ENCODE measurements around the gene ICAM4.

The ICAM4 gene, protein sequence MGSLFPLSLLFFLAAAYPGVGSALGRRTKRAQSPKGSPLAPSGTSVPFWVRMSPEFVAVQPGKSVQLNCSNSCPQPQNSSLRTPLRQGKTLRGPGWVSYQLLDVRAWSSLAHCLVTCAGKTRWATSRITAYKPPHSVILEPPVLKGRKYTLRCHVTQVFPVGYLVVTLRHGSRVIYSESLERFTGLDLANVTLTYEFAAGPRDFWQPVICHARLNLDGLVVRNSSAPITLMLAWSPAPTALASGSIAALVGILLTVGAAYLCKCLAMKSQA

DNA sequence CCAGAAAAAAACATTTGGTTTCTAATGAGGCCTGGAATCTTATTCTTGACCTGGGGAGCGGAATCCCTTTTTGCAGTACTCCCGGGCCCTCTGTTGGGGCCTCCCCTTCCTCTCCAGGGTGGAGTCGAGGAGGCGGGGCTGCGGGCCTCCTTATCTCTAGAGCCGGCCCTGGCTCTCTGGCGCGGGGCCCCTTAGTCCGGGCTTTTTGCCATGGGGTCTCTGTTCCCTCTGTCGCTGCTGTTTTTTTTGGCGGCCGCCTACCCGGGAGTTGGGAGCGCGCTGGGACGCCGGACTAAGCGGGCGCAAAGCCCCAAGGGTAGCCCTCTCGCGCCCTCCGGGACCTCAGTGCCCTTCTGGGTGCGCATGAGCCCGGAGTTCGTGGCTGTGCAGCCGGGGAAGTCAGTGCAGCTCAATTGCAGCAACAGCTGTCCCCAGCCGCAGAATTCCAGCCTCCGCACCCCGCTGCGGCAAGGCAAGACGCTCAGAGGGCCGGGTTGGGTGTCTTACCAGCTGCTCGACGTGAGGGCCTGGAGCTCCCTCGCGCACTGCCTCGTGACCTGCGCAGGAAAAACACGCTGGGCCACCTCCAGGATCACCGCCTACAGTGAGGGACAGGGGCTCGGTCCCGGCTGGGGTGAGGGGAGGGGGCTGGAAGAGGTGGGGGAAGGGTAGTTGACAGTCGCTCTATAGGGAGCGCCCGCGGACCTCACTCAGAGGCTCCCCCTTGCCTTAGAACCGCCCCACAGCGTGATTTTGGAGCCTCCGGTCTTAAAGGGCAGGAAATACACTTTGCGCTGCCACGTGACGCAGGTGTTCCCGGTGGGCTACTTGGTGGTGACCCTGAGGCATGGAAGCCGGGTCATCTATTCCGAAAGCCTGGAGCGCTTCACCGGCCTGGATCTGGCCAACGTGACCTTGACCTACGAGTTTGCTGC is at the start of gene ICAM4:
ICAM4 (plus strand) TSS at position 153 of the 935 bp plus-strand sequence; CDS start at position 211, 58 bp downstream.
- DNase-seq (ENCODE audit: low spot score): no peak

DNA sequence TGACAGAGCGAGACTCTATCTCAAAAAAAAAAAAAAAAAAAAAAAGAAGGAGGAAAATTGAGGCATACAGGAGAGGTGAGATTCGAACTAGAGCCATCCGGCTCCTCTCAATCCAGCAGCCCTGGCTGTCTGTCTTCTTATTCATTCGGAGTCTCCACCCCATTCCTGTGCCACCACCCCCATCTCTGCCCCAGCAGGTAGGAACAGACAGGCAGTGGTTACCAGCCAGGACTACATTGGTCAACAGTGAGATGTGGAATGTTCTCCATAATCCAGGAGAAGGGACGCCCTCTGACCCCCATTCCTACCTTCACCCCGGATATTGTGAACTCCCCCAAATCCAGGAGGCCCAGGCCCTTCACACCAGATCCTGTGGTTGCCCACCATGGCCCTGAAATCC is 49.1 kb upstream of the ICAM4 start:
- no peak for DNase-seq (ENCODE audit: low spot score)

DNA sequence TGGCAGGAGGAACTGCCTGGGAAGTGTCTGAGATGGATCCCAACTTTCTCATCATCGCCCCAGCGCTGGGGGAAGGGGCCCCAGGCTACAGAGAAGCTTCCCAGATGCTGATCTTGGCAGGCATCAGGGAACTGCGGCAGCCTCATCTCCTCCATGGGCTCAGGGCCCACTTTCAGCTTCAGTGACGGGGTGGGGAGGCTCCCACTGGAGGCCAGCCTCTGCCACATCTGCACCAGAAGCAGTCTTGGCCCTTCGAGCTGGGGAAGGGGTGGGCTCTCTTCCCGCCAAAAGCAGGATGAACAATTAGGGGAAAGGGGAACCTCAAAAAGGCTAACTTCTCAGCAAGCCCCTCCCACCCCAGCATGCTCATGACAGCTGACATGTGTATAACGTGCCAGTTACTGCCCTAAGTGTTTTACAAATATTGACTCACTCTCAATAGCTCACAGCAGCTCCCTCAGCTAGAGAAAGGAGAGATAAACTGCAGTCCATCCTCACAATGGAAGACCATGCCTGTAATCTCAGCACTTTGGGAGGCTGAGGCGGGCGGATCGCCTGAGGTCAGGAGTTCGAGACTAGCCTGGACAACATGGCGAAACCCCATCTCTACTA is 48.5 kb upstream of the ICAM4 start:
- DNase-seq (ENCODE audit: low spot score): peak; percentile 71

DNA sequence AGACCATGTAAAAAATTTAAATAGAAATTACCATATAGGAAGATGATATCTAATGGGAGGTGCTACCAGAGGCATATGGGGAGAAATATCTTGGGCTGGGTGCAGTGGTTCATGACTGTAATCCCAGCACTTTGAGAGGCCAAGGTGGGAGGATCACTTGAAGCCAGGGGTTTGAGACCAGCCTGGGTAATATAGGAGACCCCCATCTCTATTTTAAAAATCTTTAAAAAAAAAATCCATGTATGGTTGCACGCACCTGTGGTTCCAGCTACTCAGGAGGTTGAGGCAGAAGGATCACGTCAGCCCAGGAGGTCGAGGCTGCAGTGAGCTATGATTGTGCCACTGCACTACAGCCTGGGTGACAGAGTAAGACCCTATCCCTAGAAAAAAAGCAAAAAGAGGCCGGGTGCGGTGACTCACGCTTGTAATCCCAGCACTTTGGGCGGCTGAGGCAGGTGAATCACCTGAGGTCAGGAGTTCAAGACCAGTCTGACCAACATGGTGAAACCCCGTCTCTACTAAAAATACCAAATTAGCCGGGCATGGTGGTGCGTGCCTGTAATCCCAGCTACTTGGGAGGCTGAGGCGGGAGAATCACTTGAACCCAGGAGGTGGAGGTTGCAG is 44.8 kb upstream of the ICAM4 start:
- peak; percentile 67 for DNase-seq (ENCODE audit: low spot score)

DNA sequence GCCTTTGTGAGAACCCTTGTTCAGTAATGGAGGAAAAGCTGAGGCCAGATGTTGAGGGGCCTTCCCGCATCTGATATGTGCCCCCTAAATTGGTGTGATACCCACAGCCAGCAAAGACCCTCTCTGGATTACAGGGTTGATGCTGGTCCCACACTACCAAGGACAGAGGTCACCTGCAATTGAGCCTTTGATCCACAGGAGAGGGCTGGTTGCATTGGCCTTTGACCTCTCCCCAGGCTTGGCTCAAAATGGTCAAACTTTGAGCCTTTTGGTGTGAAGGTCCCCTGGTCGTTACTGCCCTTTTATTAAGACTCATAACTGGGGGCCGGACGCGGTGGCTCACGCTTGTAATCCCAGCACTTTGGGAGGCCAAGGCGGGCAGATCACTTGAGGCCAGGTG is 43.1 kb upstream of the ICAM4 start:
- DNase-seq (ENCODE audit: low spot score): no peak

DNA sequence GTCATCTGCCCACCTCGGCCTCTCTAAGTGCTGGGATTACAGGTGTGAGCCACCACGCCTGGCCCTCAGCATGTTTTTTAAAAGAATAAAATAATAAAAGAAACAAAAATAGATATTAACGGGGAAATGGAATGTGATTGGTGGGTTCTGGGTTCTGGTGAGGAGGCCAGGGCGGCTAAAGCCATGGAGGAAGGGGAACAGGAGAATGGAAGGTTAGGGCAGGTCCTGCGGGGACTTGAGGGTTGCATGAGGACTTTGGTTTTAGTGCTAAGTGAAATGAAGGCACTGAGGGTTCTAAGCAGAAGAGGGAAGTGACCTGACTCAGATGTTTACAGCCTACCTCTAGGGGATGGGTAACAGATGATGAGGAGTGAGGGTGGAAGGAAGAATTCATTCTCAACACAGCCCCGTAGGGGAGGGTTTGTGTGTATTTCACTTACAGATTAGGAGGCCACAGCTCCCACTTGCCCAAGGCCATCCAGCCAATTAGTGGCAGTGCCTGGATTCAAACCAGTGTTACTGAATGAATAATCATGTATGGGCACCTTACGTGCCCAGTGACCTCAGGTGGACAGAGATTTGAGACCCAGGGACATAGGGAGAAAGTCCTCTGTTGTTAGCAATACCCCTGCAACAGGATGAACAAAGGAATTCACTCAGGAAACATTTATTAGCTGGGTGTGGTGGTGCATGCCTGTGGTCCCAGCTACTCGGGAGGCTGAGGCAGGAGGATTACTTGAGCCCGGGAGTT is 41.4 kb upstream of the ICAM4 start:
- peak; percentile 82 for DNase-seq (ENCODE audit: low spot score)

DNA sequence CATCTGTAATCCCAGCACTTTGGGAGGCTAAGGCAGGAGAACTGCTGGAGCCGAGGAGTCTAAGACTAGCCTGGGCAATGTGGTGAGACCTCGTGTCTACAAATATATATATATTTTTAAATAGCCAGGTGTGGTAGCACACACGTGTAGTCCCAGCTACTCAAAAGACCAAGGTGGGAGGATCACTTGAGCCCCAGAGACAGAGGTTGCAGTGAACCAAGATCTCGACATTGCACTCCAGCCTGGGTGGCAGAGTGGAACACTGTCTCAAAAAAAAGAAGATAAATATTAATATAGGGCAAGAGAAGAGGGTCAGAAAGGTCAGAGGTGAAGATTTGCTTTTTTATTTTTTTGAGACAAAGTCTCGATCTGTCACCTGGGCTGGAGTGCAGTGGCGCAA is 40.2 kb upstream of the ICAM4 start:
- peak; percentile 66 for DNase-seq (ENCODE audit: low spot score)

DNA sequence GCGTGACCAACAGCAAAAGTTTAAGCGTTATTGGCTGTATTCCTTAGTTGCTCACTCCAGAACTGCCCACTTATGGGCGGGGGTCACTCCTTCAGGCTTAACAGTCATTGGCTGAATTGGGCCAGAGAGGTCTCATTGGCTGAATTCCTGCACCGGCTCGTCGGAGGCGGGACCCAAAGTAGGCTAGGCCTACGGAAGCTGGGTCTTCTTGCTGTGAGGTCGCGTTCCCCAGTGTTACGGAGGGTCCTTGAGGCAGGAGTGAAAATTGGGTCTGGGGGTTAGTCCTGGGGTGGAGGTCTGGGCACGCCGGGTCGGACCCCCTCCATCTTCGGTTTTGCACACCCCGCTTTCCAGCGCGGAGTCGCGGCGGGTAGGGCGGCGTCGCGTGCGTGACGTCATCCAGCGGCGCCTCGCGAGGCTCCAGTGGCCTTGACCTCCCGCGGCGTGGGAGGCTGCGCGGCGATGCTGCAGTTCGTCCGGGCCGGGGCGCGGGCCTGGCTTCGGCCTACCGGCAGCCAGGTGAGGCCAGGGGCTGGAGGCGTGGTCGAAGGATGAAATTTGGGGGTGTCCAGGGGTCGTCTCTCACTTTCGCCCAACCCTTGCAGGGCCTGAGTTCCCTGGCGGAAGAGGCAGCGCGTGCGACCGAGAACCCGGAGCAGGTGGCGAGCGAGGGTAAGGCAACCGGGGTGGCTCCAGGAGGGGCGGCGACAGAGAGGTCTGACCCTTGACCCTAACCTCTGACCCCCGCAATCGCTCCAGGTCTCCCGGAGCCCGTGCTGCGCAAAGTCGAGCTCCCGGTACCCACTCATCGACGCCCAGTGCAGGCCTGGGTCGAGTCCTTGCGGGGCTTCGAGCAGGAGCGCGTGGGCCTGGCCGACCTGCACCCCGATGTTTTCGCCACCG is 34.7 kb upstream of the ICAM4 start, which contains the start of gene MRPL4:
MRPL4 (plus strand) TSS at position 423 of the 903 bp plus-strand sequence; CDS start at position 463, 40 bp downstream.
- DNase-seq (ENCODE audit: low spot score): peak; percentile 99

DNA sequence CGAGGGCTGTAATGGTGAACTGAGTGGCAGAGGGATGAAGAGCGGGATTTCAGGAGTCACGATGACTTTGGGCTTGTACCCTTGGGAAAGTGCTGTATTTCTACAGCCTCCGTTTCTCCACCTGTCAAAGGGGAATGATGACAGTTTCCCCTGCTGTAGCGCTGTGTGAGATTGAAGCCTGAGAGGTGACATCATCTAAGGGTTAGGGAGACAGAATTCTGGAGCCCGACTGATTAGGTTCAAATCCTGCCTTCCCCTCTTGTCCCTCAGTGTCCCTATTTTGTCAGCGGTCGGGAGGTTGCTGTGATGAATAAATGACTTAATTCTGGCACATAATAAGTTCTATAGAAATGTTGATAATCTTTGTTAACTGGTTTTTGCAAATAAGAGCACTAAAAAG is 34.0 kb upstream of the ICAM4 start:
- peak; percentile 25 for DNase-seq (ENCODE audit: low spot score)

DNA sequence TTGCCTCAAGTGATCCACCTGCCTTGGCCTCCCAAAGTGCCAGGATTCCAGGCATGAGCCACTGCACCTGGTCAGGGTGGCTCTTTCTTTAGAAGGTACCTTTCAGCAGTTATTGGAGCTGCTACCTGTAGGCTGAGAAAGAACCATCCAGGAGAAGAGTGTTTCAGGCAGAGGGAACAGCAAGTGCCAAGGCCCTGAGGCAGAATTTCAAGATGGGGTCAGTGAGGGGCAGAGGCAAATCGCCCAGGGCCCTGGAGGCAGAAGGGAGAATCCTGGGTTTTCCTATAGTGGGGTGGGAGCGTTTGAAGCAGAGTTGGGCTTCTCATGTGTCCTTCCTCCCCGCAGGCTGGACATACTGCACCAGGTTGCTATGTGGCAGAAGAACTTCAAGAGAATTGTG is 32.5 kb upstream of the ICAM4 start:
- no peak for DNase-seq (ENCODE audit: low spot score)

DNA sequence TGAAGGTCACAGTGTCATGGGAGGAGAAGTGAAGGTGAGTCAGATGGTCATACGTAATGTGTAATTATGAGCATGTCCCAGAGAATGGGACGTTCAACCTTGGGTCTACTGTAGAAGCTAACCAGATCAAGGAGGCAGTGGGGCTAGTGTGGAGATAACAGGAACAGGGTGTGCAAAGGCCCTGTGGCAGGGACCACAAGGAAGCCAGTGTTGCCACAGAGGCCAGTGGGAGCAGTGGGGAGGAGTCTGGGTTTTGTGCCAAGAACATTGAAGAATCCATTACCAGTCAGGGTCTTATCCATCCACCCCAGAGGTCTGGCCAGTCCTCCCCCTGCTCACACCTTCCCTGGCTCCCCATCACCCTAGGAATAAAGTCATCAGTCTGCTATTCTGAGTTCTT is 31.4 kb upstream of the ICAM4 start:
- DNase-seq (ENCODE audit: low spot score): no peak

DNA sequence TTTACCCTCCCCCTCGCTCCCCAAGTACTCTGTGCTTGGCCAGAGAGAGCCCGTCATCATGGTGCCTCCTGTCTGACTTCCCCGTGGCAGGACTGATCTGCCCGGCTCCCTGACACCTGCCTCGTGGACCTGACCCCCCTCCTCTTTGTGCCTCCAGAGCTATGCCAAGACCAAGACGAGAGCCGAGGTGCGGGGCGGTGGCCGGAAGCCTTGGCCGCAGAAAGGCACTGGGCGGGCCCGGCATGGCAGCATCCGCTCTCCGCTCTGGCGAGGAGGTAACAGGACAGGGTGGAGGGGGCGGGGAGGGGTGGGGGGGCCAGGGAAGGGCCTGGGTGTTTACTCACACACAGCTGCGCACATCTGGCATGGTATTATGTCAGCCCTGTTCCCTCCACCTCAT is 30.2 kb upstream of the ICAM4 start:
- no peak for DNase-seq (ENCODE audit: low spot score)

DNA sequence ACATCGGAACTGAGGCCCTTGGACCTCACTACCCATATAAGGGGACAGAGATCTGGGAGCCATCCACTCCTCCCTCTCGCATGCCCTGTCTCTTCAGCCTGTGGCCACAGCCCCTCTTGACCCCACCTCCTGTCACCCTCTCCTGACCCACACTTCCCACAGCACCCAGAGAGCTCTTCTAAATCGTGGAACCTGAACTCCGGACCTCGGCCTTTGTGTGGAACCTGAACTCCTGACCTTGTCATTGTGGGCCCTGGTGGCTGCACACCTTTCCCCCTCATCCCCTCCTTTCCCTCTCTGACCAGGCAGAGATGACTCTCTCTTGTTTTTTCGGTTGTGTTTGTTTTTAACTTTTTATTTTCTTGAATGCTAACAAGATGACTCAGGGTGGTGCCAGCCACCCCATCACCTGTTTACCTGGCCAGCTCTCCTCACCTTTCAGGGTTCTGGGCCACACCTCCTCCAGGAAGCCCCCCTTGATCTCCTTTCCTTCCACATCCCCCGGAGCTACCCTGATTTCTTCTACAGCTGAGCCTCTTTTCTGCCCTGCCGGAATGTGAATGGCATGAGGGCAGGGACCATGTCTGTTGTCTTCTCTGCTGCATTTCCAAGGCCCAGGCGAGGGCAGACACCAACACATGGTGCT is 29.7 kb upstream of the ICAM4 start:
- DNase-seq (ENCODE audit: low spot score): no peak

DNA sequence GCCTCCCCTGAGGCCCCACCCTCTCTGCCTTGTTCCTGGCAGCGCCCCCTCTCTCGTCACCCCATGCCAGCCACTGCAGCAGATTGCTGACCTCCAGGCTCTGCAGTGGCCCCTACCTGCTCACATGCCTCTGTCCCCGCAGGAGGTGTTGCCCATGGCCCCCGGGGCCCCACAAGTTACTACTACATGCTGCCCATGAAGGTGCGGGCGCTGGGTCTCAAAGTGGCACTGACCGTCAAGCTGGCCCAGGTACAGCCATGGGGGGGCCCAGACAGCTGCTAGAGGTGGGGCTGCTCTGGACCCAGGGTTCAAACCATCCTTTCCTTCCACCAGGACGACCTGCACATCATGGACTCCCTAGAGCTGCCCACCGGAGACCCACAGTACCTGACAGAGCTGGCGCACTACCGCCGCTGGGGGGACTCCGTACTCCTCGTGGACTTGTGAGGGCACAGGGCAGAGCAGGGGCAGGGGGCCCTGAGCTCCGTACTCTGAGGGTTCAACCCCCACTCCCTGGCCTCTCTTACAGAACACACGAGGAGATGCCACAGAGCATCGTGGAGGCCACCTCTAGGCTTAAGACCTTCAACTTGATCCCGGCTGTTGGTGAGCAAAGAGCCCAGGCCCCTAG is 28.6 kb upstream of the ICAM4 start:
- no peak for DNase-seq (ENCODE audit: low spot score)

DNA sequence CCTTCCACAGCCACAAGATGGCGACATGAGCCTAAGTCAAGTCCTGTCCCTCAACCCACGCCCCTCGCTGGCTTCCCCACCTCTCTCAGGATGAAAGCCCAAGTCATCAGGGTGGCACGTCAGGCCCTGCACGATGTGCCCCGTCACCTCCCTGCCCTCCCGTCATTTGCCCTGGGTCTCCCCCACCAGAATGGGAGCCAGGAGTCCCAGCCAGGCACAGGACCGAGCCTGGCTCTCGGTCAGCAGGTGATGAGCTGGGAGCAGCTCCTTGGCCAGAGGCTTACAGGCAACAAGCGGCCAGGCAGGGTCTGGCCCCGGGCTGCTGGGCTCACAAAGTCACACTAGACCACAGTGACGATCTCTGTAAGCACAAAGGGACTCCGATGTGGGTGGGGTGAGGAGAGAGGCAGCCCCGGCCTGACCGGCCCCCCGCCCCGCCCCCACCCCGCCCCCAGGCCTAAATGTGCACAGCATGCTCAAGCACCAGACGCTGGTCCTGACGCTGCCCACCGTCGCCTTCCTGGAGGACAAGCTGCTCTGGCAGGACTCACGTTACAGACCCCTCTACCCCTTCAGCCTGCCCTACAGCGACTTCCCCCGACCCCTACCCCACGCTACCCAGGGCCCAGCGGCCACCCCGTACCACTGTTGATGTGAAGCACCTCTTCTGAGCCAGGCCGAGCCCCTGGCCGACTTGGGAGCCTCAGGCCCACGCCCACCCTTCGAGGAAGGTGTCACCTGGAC is 27.4 kb upstream of the ICAM4 start:
- peak; percentile 96 for DNase-seq (ENCODE audit: low spot score)

DNA sequence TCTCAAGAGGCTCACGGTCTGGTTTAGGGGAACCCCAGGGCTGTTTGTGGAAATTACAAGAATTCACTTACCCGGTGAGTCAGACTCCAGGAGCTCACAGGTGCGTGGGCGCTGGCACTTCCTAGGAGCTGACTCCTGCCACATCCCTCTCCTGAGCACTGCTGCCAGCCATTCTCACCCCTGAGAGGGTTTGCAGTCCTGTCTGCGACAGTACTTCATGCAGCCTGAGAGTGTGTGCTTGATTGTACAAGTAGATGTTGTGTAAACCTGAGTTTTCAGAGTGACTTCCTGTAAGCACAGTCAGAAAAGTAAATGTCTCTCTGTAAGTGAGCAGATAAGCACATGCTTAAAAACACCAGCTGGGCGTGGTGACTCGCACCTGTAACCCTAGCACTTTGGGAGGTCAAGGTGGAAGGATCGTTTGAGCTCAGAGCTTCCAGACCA is 26.6 kb upstream of the ICAM4 start:
- no peak for DNase-seq (ENCODE audit: low spot score)

DNA sequence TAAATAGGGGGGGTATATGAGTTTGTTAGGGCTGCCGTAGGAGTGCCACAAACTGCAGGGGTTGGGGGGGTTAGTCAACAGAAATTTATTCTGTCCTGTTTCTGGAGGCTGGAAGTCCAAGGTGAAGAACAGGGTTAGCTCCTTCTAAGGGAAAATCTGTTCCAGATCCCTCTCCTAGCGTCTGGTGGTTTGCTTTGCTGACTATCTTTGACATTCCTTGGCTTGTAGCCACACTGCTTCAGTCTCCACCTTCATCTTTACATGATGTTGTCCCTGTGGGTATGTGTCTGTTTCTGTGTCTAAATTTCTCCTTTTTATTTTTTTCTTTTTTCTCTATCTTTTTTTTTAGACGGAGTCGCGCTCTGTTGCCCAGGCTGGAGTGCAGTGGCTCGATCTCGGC is 24.0 kb upstream of the ICAM4 start:
- no peak for DNase-seq (ENCODE audit: low spot score)

DNA sequence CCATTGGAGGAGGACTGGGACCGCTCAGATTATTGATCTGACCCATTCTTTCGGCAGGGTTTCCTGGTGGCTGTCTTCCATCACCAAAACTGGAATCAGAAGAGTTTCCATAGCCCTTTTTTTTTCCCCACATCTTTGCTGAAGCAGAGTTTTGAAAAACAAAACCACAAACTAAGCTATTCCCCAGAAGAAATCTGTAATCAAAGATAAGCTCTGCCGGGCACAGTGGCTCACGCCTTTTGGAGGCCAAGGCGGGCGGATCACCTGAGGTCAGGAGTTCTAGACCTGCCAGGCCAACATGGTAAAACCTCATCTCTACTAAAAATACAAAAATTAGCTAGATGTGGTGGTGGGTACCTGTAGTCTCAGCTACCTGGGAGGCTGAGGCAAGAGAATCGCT is 20.0 kb upstream of the ICAM4 start:
- DNase-seq (ENCODE audit: low spot score): no peak

DNA sequence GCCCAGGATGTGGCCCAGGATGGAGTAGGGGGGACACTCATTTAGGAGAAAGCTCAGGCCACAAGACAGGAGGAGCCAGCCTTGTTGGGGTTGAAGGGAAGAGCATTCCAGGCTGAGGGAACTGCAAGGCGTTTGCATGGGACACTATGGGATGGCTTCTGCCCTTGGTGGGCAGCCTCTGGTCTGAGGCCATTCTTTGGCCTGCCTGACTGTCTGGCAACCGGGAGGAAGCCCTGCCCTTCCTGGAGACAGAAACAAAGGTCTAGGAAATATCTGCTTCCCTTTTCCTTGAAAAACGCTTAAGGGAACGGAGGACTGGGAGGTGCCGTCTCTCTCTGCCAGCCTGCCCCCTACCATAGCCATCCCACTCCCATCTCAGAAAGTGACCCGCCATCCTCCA is 18.7 kb upstream of the ICAM4 start:
- no peak for DNase-seq (ENCODE audit: low spot score)
